K562 (cell line): ENCODE data around the gene DHDDS. TPM values are rescaled to one million over a fixed set of nuclear protein-coding genes. Genes with fewer than 3 reads are reported as not detected.

Source experiments
- ARID4B ChIP-seq: sonication (generic); formaldehyde crosslinking; IDR thresholded peaks from 2 replicates; pipeline ENCODE4 v1.8.0; 2022; ENCODE audit warnings: mild to moderate bottlenecking, missing genetic modification reagents
- CAMTA2 ChIP-seq: fragments of 250-450 bp; sonication (Bioruptor Pico); conservative IDR thresholded peaks from 2 replicates; pipeline ENCODE4 v1.5.1; 2022
- CLOCK ChIP-seq: fragments of 250-450 bp; sonication (Bioruptor Pico); IDR thresholded peaks from 2 replicates; pipeline ENCODE4 v1.4.0; 2020; ENCODE audit warnings: mild to moderate bottlenecking, moderate library complexity, borderline replicate concordance
- HBP1 ChIP-seq: fragments of 450-650 bp; formaldehyde crosslinking; IDR thresholded peaks from 2 replicates; pipeline ENCODE4 v1.4.0; 2022; ENCODE audit warnings: missing genetic modification characterization
- HEY1 ChIP-seq: fragments of 250-450 bp; sonication (Bioruptor Pico); IDR thresholded peaks from 2 replicates; pipeline ENCODE4 v1.5.0; 2020; ENCODE audit warnings: mild to moderate bottlenecking, moderate library complexity, borderline replicate concordance
- MITF ChIP-seq: IDR thresholded peaks from 2 replicates; pipeline ENCODE4 v1.6.1; 2014; ENCODE audit warnings: antibody characterized with exemption
- RFX1 ChIP-seq: fragments of 450-650 bp; IDR thresholded peaks from 2 replicates; pipeline ENCODE4 v1.6.1; 2016; ENCODE audit warnings: mild to moderate bottlenecking, moderate library complexity
- SUPT5H ChIP-seq: fragments of 450-650 bp; IDR thresholded peaks from 2 replicates; pipeline ENCODE4 v1.6.1; 2016
- THRB ChIP-seq: fragments of 450-650 bp; formaldehyde crosslinking; conservative IDR thresholded peaks from 2 replicates; pipeline ENCODE4 v1.4.0; 2022; ENCODE audit warnings: mild to moderate bottlenecking, missing genetic modification characterization
- ZFP91 ChIP-seq: sonication (generic); formaldehyde crosslinking; IDR thresholded peaks from 2 replicates; pipeline ENCODE4 v1.8.0; 2022; ENCODE audit warnings: mild to moderate bottlenecking, missing genetic modification reagents
- ZNF764 ChIP-seq: fragments of 250-450 bp; sonication (Bioruptor Pico); IDR thresholded peaks from 2 replicates; pipeline ENCODE4 v1.4.0; 2020; ENCODE audit warnings: low read depth, mild to moderate bottlenecking, moderate library complexity
- ZNF77 ChIP-seq: fragments of 250-450 bp; sonication (Bioruptor Pico); IDR thresholded peaks from 2 replicates; pipeline ENCODE4 v1.5.0; 2020
- polyA plus RNA-seq, 8 experiments: library from polyadenylated mRNA; depleted of rRNA in 4 of 8; stranded (reverse) in 5 of 8; unstranded in 3 of 8; fragments of >200 nt; fragmentation: Nextera tagmentation in 2 of 8; fragmentation: Illumina TruSeq in 1 of 8; extraction: Ambion mirVana in 2 of 8; extraction: Trizol in 1 of 8; gene quantifications; 2 replicates each; pipeline versions ENCODE4 v1.2.1 to v1.2.3, GENCODE V29; 2011 to 2014; ENCODE audit warnings: inconsistent platforms in 1 of 8, missing spikeins in 1 of 8
- total RNA-seq, 7 experiments: library from RNA; depleted of rRNA in 6 of 7; stranded (reverse); fragments of >200 nt in 6 of 7; fragmentation: Illumina TruSeq in 2 of 7; extraction: Trizol in 2 of 7; gene quantifications; 2 replicates each; pipeline versions ENCODE4 v1.2.1 to v1.2.3, GENCODE V29; 2011 to 2021; ENCODE audit warnings: low replicate concordance in 1 of 7

DHDDS gene
- total and polyA plus RNA-seq, 9 of the 15 experiments (the other 6 are each of a cell fraction or from before 2014, with no cell fraction given), result 33.3 to 55.0 (median 44.3) TPM

- TF ChIP-seq HBP1 (CRISPR knock-in tag), result no peak
- TF ChIP-seq THRB, result 0 out of 2 replicates have a peak, but pooled peaks have one; percentile 38
- TF ChIP-seq ZNF77, result 0 out of 2 replicates have a peak, but pooled peaks have one; percentile 10
- TF ChIP-seq CLOCK (CRISPR knock-in tag), result no peak
- no peak for TF ChIP-seq MITF
- no peak for TF ChIP-seq CAMTA2
- TF ChIP-seq SUPT5H, result 0 out of 2 replicates have a peak, but pooled peaks have one; percentile 8
- TF ChIP-seq ZFP91 (CRISPR knock-in tag), result 0 out of 2 replicates have a peak, but pooled peaks have one; percentile 9
- TF ChIP-seq ZNF764 (CRISPR knock-in tag), result no peak
- no peak for TF ChIP-seq RFX1
- TF ChIP-seq ARID4B (CRISPR knock-in tag), result 0 out of 2 replicates have a peak, but pooled peaks have one; percentile 15
- TF ChIP-seq HEY1, result no peak
These were observed 38.9 kb downstream of the DHDDS start (continued) for GRCh38 chr1:26470878-26471497.
